ENCODE results near the gene LRRK1. TPM values are rescaled to one million over a fixed set of nuclear protein-coding genes. Genes with fewer than 3 reads are reported as not detected.

The LRRK1 gene
- total and polyA plus RNA-seq, 2 of the 13 experiments (the other 11 are each of a cell fraction or from before 2014, with no cell fraction given): 0.13 to 1.2 TPM

DNA sequence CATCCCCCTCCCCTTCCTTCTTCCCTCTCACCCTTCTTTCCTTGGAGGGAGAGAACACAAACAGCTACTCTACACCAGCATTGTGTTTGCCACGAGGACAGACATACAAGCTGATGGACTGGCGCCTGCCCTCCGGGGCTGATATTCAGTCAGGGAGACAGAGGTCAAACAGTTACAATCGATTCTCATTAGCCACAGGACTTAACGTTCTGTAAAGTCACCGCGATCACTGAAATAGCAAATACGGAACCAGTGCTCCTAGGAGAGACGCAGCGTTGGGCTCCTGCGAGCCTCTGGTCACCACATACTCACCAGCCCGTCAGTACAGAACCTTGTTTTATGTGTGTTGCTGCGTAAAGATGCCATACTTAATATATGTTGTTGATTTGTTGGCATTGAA lies 108.8 kb downstream of the LRRK1 start (continued):
- TF ChIP-seq, protein P1, sequence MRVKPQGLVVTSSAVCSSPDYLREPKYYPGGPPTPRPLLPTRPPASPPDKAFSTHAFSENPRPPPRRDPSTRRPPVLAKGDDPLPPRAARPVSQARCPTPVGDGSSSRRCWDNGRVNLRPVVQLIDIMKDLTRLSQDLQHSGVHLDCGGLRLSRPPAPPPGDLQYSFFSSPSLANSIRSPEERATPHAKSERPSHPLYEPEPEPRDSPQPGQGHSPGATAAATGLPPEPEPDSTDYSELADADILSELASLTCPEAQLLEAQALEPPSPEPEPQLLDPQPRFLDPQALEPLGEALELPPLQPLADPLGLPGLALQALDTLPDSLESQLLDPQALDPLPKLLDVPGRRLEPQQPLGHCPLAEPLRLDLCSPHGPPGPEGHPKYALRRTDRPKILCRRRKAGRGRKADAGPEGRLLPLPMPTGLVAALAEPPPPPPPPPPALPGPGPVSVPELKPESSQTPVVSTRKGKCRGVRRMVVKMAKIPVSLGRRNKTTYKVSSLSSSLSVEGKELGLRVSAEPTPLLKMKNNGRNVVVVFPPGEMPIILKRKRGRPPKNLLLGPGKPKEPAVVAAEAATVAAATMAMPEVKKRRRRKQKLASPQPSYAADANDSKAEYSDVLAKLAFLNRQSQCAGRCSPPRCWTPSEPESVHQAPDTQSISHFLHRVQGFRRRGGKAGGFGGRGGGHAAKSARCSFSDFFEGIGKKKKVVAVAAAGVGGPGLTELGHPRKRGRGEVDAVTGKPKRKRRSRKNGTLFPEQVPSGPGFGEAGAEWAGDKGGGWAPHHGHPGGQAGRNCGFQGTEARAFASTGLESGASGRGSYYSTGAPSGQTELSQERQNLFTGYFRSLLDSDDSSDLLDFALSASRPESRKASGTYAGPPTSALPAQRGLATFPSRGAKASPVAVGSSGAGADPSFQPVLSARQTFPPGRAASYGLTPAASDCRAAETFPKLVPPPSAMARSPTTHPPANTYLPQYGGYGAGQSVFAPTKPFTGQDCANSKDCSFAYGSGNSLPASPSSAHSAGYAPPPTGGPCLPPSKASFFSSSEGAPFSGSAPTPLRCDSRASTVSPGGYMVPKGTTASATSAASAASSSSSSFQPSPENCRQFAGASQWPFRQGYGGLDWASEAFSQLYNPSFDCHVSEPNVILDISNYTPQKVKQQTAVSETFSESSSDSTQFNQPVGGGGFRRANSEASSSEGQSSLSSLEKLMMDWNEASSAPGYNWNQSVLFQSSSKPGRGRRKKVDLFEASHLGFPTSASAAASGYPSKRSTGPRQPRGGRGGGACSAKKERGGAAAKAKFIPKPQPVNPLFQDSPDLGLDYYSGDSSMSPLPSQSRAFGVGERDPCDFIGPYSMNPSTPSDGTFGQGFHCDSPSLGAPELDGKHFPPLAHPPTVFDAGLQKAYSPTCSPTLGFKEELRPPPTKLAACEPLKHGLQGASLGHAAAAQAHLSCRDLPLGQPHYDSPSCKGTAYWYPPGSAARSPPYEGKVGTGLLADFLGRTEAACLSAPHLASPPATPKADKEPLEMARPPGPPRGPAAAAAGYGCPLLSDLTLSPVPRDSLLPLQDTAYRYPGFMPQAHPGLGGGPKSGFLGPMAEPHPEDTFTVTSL (CRISPR knock-in tag; IDR thresholded peaks at IDR 0.05; ENCODE audit: borderline replicate concordance): no peak
- TF ChIP-seq ZNF292 (CRISPR knock-in tag; IDR thresholded peaks at IDR 0.05; ENCODE audit: borderline replicate concordance, low read depth): peak; percentile 43; the same call in 1 of the 2 replicates
- no peak for TF ChIP-seq NFATC3 (CRISPR knock-in tag; IDR thresholded peaks at IDR 0.05)
- no peak for TF ChIP-seq THAP9 (CRISPR knock-in tag; IDR thresholded peaks at IDR 0.05; ENCODE audit: borderline replicate concordance)
- TF ChIP-seq KLF9 (CRISPR knock-in tag; IDR thresholded peaks at IDR 0.05; ENCODE audit: low read depth): no peak
- TF ChIP-seq NR2F1 (CRISPR knock-in tag; IDR thresholded peaks at IDR 0.05): 0 out of 4 replicates have a peak, but pooled peaks of 1 of the 2 experiments have one; percentile 37
- no peak for TF ChIP-seq CERS6 (CRISPR knock-in tag; IDR thresholded peaks at IDR 0.05)
- no peak for TF ChIP-seq ZNF20 (CRISPR knock-in tag; IDR thresholded peaks at IDR 0.05)
- no peak for TF ChIP-seq ATF7 (IDR thresholded peaks at IDR 0.05)
- no peak for TF ChIP-seq ATF7 (CRISPR knock-in tag; IDR thresholded peaks at IDR 0.05)
- no peak for TF ChIP-seq KAT2B (IDR thresholded peaks at IDR 0.05; ENCODE audit: borderline replicate concordance, low read depth, low read length)
- TF ChIP-seq SSRP1 (CRISPR knock-in tag; IDR thresholded peaks at IDR 0.05): no peak
- TF ChIP-seq KDM2A (CRISPR knock-in tag; IDR thresholded peaks at IDR 0.05; ENCODE audit: borderline replicate concordance, low read depth): no peak
- peak; percentile 75 for TF ChIP-seq HHEX (CRISPR knock-in tag; IDR thresholded peaks at IDR 0.05)
- no peak for TF ChIP-seq ZNF232 (CRISPR knock-in tag; IDR thresholded peaks at IDR 0.05; ENCODE audit: borderline replicate concordance)
- no peak for TF ChIP-seq POLR2A (IDR thresholded peaks at IDR 0.05; ENCODE audit: insufficient read depth in 1 of 2, low read depth in 2 of 2, low read length in 2 of 2)
- no peak for TF ChIP-seq RARG (CRISPR knock-in tag; IDR thresholded peaks at IDR 0.05; ENCODE audit: low read depth)
- TF ChIP-seq ZNF546 (CRISPR knock-in tag; conservative IDR thresholded peaks at IDR 0.05): no peak
- TF ChIP-seq PAX8 (CRISPR knock-in tag; IDR thresholded peaks at IDR 0.05; ENCODE audit: borderline replicate concordance): no peak
- TF ChIP-seq, protein P2, sequence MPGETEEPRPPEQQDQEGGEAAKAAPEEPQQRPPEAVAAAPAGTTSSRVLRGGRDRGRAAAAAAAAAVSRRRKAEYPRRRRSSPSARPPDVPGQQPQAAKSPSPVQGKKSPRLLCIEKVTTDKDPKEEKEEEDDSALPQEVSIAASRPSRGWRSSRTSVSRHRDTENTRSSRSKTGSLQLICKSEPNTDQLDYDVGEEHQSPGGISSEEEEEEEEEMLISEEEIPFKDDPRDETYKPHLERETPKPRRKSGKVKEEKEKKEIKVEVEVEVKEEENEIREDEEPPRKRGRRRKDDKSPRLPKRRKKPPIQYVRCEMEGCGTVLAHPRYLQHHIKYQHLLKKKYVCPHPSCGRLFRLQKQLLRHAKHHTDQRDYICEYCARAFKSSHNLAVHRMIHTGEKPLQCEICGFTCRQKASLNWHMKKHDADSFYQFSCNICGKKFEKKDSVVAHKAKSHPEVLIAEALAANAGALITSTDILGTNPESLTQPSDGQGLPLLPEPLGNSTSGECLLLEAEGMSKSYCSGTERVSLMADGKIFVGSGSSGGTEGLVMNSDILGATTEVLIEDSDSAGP (CRISPR knock-in tag; IDR thresholded peaks at IDR 0.05; ENCODE audit: borderline replicate concordance): no peak
- TF ChIP-seq ZNF329 (CRISPR knock-in tag; IDR thresholded peaks at IDR 0.05; ENCODE audit: low read depth): no peak
